ENCODE measurements around the gene GDPD5.

Gene GDPD5

GRCh38 chr11:75481223-75481921 lies 44.4 kb downstream of the GDPD5 start:
- DNase-seq (ENCODE audit: low read depth): no peak
- TF ChIP-seq, protein P1, sequence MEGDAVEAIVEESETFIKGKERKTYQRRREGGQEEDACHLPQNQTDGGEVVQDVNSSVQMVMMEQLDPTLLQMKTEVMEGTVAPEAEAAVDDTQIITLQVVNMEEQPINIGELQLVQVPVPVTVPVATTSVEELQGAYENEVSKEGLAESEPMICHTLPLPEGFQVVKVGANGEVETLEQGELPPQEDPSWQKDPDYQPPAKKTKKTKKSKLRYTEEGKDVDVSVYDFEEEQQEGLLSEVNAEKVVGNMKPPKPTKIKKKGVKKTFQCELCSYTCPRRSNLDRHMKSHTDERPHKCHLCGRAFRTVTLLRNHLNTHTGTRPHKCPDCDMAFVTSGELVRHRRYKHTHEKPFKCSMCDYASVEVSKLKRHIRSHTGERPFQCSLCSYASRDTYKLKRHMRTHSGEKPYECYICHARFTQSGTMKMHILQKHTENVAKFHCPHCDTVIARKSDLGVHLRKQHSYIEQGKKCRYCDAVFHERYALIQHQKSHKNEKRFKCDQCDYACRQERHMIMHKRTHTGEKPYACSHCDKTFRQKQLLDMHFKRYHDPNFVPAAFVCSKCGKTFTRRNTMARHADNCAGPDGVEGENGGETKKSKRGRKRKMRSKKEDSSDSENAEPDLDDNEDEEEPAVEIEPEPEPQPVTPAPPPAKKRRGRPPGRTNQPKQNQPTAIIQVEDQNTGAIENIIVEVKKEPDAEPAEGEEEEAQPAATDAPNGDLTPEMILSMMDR (IDR thresholded peaks at IDR 0.05; ENCODE audit: control insufficient read depth, extremely low read depth, insufficient read depth): no peak
- H3K4me3 ChIP-seq (ENCODE audit: low read depth, low read length): no peak overlapping the region

GRCh38 chr11:75480185-75481175 lies 45.3 kb downstream of the GDPD5 start:
- DNase-seq (ENCODE audit: low read depth): no peak

GRCh38 chr11:75479597-75480145 lies 46.1 kb downstream of the GDPD5 start:
- peak; percentile 18 for DNase-seq (ENCODE audit: low read depth)
- TF ChIP-seq, protein P1 (IDR thresholded peaks at IDR 0.05; ENCODE audit: control insufficient read depth, extremely low read depth, insufficient read depth): no peak
- H3K4me3 ChIP-seq (ENCODE audit: low read depth, low read length): no peak overlapping the region

More at GRCh38 chr11:75480185-75481175, 45.3 kb downstream of the GDPD5 start:
- H3K4me3 ChIP-seq (ENCODE audit: low read depth, low read length): no peak overlapping the region
- TF ChIP-seq, protein P1 (IDR thresholded peaks at IDR 0.05; ENCODE audit: control insufficient read depth, extremely low read depth, insufficient read depth): no peak

DNA sequence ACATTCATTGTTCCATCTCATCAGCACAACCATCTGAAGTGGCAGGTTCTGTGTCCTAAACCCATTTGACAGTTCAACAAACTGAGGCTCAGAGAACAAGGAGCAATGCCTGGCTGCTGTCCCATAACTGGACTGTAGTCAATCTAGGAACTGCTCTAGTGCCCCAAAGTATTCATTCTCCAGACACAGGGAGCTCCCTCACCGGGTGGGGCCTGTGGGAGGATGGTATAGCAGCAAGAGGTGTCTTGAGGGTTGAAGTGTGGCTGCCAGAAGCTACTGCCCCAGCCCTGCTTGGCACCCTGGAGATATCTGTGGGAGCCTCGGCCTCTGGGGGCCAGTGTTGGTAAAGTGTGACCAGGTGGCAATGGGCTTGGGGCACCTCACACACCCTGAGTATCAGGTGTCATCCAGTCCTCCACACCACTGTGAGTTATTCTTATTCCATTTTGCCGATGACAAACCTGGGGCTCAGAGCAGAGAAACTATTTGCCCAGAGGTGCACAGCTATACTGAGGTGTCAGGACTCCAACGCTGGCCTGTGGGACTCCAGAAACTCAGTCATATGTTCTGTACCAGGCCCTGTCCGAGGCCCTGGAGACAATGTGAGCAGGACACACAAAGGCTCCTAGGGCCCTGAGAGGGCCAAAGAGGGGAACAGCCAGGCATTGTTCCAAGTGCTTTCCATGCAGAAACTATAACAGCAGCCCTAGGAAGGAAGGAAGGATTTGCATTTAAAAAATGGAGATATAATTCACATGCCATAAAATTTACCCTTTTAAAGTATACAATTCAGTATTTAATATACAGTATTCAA lies 46.8 kb downstream of the GDPD5 start:
- TF ChIP-seq, protein P1 (IDR thresholded peaks at IDR 0.05; ENCODE audit: control insufficient read depth, extremely low read depth, insufficient read depth): no peak
- H3K4me3 ChIP-seq (ENCODE audit: low read depth, low read length): no peak overlapping the region
- DNase-seq (ENCODE audit: low read depth): no peak

GRCh38 chr11:75477614-75477935 lies 48.2 kb downstream of the GDPD5 start:
- DNase-seq (ENCODE audit: low read depth): no peak

More at GRCh38 chr11:75477614-75477935, 48.2 kb downstream of the GDPD5 start:
- H3K4me3 ChIP-seq (ENCODE audit: low read depth, low read length): no peak overlapping the region
- TF ChIP-seq, protein P1 (IDR thresholded peaks at IDR 0.05; ENCODE audit: control insufficient read depth, extremely low read depth, insufficient read depth): no peak

All from LNCaP clone FGC (cell line).